Endothelial cell of umbilical vein (primary cell): ENCODE data around the gene CASK. TPM values are rescaled to one million over a fixed set of nuclear protein-coding genes. Genes with fewer than 3 reads are reported as not detected.

Source experiments
- BruUV-seq: library from RNA; stranded (reverse); fragments of 400-500 nt; replicated peaks from 2 replicates; lab custom pipeline; 2021; lab: Mats Ljungman, UMichigan
- CTCF ChIA-PET: fragments of 300-600, 350-600 bp; sonication (Branson Sonifier 250); formaldehyde crosslinking; loops from one replicate; lab custom pipeline; 2021; ENCODE audit warnings: antibody characterized with exemption, inconsistent platforms; lab: Charles Lee
- POLR2A ChIA-PET: fragments of 300-600, 350-600 bp; sonication (Branson Sonifier 250); formaldehyde crosslinking; loops from one replicate; lab custom pipeline; 2021; ENCODE audit warnings: antibody characterized with exemption, inconsistent platforms; lab: Charles Lee
- DNase-seq: peaks from one replicate; pipeline ENCODE4 v3.0.0-alpha.2; 2011; ENCODE audit warnings: low read depth, low spot score
- FAIRE-seq: peaks from 2 replicates; lab custom pipeline; 2011; peaks lifted over from hg19 to GRCh38; lab: Jason Lieb, UNC
- H2AFZ ChIP-seq: 2 replicates; pipeline ENCODE4 v1.6.0; 2012; ENCODE audit warnings: low read depth, low read length, control low read depth, inconsistent platforms
- H3K27ac ChIP-seq: 2 replicates; pipeline ENCODE4 v1.5.1; 2011; ENCODE audit warnings: low read depth, mild to moderate bottlenecking, control low read depth, low read length, moderate library complexity; ENCODE audit not compliant: insufficient read depth
- H3K27me3 ChIP-seq, 2 experiments: 2 replicates each; pipeline versions ENCODE4 v1.6.0 to v1.6.1; 2011; ENCODE audit warnings: low read length in 2 of 2, mixed read lengths in 1 of 2; ENCODE audit not compliant: control insufficient read depth in 2 of 2, insufficient read depth in 2 of 2
- H3K36me3 ChIP-seq, 2 experiments: 2 replicates in 1 of 2; 3 replicates in 1 of 2; pipeline ENCODE4 v1.5.1; 2011; ENCODE audit warnings: low read length in 2 of 2, mild to moderate bottlenecking in 1 of 2, moderate library complexity in 1 of 2; ENCODE audit not compliant: control insufficient read depth in 2 of 2, insufficient read depth in 2 of 2; ENCODE audit errors: extremely low read depth in 1 of 2
- H3K4me1 ChIP-seq: 3 replicates; pipeline ENCODE4 v1.5.1; 2011; ENCODE audit warnings: mild to moderate bottlenecking, low read length; ENCODE audit not compliant: control insufficient read depth, insufficient read depth; ENCODE audit errors: extremely low read depth
- H3K4me2 ChIP-seq: 2 replicates; pipeline ENCODE4 v1.6.1; 2011; ENCODE audit warnings: low read length, control low read depth, mixed read lengths; ENCODE audit not compliant: insufficient read depth
- H3K4me3 ChIP-seq, 3 experiments: fragments of 200-600 bp in 1 of 3; sonication (generic), shearing (Covaris generic) in 1 of 3; replicated peaks in 1 of 3; 2 replicates each; pipeline ENCODE4 v1.5.1; 2011 to 2016; ENCODE audit warnings: control low read depth in 3 of 3, low read length in 3 of 3, mild to moderate bottlenecking in 2 of 3, inconsistent platforms in 1 of 3, low read depth in 1 of 3, moderate library complexity in 1 of 3; ENCODE audit not compliant: insufficient read depth in 1 of 3
- H3K79me2 ChIP-seq: 2 replicates; pipeline ENCODE4 v1.6.0; 2012; ENCODE audit warnings: low read length, inconsistent platforms; ENCODE audit not compliant: control insufficient read depth, insufficient read depth
- H3K9ac ChIP-seq: replicated peaks from 2 replicates; pipeline ENCODE3; 2011; ENCODE audit warnings: low read length, control low read depth; ENCODE audit not compliant: insufficient read depth; ENCODE audit errors: extremely low read depth
- H3K9me1 ChIP-seq: replicated peaks from 3 replicates; pipeline ENCODE4 v1.6.0; 2011; ENCODE audit warnings: mild to moderate bottlenecking, low read length; ENCODE audit not compliant: control insufficient read depth, insufficient read depth; ENCODE audit errors: extremely low read depth
- H3K9me3 ChIP-seq: replicated peaks from 2 replicates; pipeline ENCODE4 v1.5.1; 2012; ENCODE audit warnings: low read length, inconsistent platforms; ENCODE audit not compliant: control insufficient read depth, insufficient read depth
- H4K20me1 ChIP-seq: replicated peaks from 2 replicates; pipeline ENCODE3; 2011; ENCODE audit warnings: mild to moderate bottlenecking, low read length; ENCODE audit not compliant: control insufficient read depth, insufficient read depth; ENCODE audit errors: extremely low read depth
- EZH2 ChIP-seq: IDR thresholded peaks from 2 replicates; pipeline ENCODE4 v1.6.1; 2012; ENCODE audit warnings: borderline replicate concordance, low read depth, mild to moderate bottlenecking, moderate library complexity, low read length, inconsistent platforms; ENCODE audit not compliant: severe bottlenecking
- FOS ChIP-seq: IDR thresholded peaks from 2 replicates; pipeline ENCODE4 v1.6.1; 2011; ENCODE audit warnings: mild to moderate bottlenecking, low read length, moderate library complexity, borderline replicate concordance; ENCODE audit not compliant: insufficient read depth
- GATA2 ChIP-seq: IDR thresholded peaks from 2 replicates; pipeline ENCODE4 v1.7.0; 2011; ENCODE audit warnings: low read depth, mild to moderate bottlenecking, moderate library complexity, mixed read lengths, low read length; ENCODE audit not compliant: insufficient read length, insufficient read depth
- JUN ChIP-seq: IDR thresholded peaks from 2 replicates; pipeline ENCODE4 v1.6.1; 2011; ENCODE audit warnings: borderline replicate concordance, low read depth; ENCODE audit not compliant: insufficient read length, insufficient read depth
- MYC ChIP-seq: IDR thresholded peaks from one replicate; pipeline ENCODE4 v1.6.1; 2011; ENCODE audit warnings: mild to moderate bottlenecking, low read depth, low read length
- POLR2A ChIP-seq: IDR thresholded peaks from 2 replicates; pipeline ENCODE4 v1.6.1; 2012; ENCODE audit warnings: low read depth, mild to moderate bottlenecking, control low read depth, low read length
- POLR2AphosphoS5 ChIP-seq: IDR thresholded peaks from 2 replicates; pipeline ENCODE4 v1.6.1; 2012; ENCODE audit warnings: low read depth, mild to moderate bottlenecking, control low read depth, low read length, moderate library complexity; ENCODE audit not compliant: insufficient read depth
- dilution Hi-C: fragments of 300-500 bp; cut with MboI; formaldehyde crosslinking; loops from one replicate; pipeline ENCODE4 v1.15.0; 2019; ENCODE audit warnings: low sequenced_read_pairs; ENCODE audit not compliant: extremely low pct_ligation_motif_present
- intact Hi-C: fragments of 100-400 bp; cut with micrococcal nuclease; formaldehyde crosslinking; loops from one replicate; pipeline ENCODE4 v1.10.0; 2022
- polyA plus RNA-seq, 4 experiments: library from polyadenylated mRNA; depleted of rRNA in 3 of 4; stranded (reverse) in 3 of 4; unstranded in 1 of 4; fragments of >200 nt; gene quantifications; 2 replicates each; pipeline versions ENCODE4 v1.2.1 to v1.2.3, GENCODE V29; 2011 to 2012; ENCODE audit warnings: missing spikeins in 1 of 4
- total RNA-seq: library from RNA; stranded (reverse); gene quantifications from 2 replicates; pipeline ENCODE4 v1.2.3, GENCODE V29; 2021
- TF ChIP-seq, protein P1 (sequence below): IDR thresholded peaks from 2 replicates; pipeline ENCODE4 v1.6.1; 2011; ENCODE audit not compliant: insufficient read depth, insufficient read length
- TF ChIP-seq, protein P2 (sequence below), 2 donors: IDR thresholded peaks; 1 replicate in 1 of 2; 2 replicates in 1 of 2; pipeline ENCODE4 v1.5.1; 2011; ENCODE audit warnings: low read length in 2 of 2, mild to moderate bottlenecking in 2 of 2, moderate library complexity in 2 of 2, control low read depth in 1 of 2, inconsistent platforms in 1 of 2, low read depth in 1 of 2; ENCODE audit not compliant: insufficient read depth in 1 of 2; ENCODE audit errors: extremely low read depth in 1 of 2

Gene CASK
- total and polyA plus RNA-seq, 2 donors (not counting 3 experiments of a cell fraction or from before 2014, with no cell fraction given): 6.4 to 30.4 TPM

DNA sequence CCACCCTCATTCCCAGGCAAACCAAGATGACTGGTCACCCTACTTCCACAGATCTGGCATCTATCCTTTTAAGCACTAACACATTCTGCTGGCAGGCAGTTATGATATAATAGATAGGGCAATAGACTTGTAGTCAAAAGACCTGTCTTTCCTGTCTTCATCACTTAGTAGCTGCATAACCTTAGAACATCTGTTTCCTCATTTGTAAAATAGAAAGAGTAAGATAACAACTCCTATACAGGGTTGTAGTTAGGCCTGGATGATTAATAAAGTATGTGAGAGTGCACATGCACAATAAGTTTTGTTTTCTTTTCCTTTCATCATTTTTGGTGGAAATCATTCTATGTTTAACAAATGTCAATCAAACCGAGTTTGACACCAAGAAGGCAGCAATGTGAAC lies 127.3 kb downstream of the CASK start:
- Histone ChIP-seq H3K4me3 (no peak overlapping the region), H3K4me1 (no peaks in the 10 kb centered on the region), H3K9me3 (no peaks in the 10 kb centered on the region), H3K27ac (no peak overlapping the region), H4K20me1 (no peaks in the 10 kb centered on the region), H2AFZ (no peak overlapping the region), H3K9me1 (no peaks in the 10 kb centered on the region), H3K9ac (no peak overlapping the region), H3K79me2 (no peaks in the 10 kb centered on the region), H3K4me2 (no peak overlapping the region), H3K27me3 (no peaks in the 10 kb centered on the region), H3K36me3 (no peaks in the 10 kb centered on the region)
- no TSS peak for BruUV-seq
- ChIA-PET CTCF (no interaction called here), POLR2A (no interaction called here)
- dilution Hi-C loops (no loop called here), intact Hi-C loops (loop anchor here (5.0 to 10.0 kb wide), 3 partner anchors 126 to 1761 kb away; partner anchors contain the start of gene CASK)
- no peak for DNase-seq
- TF ChIP-seq POLR2A: no peak
- no peak for TF ChIP-seq GATA2
- no peak for TF ChIP-seq FOS
- TF ChIP-seq JUN: no peak
- TF ChIP-seq, protein P1, sequence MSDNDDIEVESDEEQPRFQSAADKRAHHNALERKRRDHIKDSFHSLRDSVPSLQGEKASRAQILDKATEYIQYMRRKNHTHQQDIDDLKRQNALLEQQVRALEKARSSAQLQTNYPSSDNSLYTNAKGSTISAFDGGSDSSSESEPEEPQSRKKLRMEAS: no peak
- TF ChIP-seq EZH2: no peak
- no peak for TF ChIP-seq POLR2AphosphoS5
- TF ChIP-seq, protein P2, sequence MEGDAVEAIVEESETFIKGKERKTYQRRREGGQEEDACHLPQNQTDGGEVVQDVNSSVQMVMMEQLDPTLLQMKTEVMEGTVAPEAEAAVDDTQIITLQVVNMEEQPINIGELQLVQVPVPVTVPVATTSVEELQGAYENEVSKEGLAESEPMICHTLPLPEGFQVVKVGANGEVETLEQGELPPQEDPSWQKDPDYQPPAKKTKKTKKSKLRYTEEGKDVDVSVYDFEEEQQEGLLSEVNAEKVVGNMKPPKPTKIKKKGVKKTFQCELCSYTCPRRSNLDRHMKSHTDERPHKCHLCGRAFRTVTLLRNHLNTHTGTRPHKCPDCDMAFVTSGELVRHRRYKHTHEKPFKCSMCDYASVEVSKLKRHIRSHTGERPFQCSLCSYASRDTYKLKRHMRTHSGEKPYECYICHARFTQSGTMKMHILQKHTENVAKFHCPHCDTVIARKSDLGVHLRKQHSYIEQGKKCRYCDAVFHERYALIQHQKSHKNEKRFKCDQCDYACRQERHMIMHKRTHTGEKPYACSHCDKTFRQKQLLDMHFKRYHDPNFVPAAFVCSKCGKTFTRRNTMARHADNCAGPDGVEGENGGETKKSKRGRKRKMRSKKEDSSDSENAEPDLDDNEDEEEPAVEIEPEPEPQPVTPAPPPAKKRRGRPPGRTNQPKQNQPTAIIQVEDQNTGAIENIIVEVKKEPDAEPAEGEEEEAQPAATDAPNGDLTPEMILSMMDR (IDR thresholded peaks at IDR 0.05; ENCODE audit: extremely low read depth in 1 of 2, insufficient read depth in 1 of 2, low read depth in 1 of 2, low read length in 2 of 2): no peak
- no peak for TF ChIP-seq MYC
- FAIRE-seq: no peak
